GM18517 (cell line): ENCODE results near the gene ARL3.
"Not testable (repeated sequence)": the region's sequence is repeated elsewhere in the genome, so short reads cannot be mapped to it uniquely, and the experiment has no call there.

Experiments used
- ATAC-seq: cut with Tn5 transposase; IDR thresholded peaks from one replicate; pipeline ENCODE4 v1.9.1; 2021; ENCODE audit warnings: mild to moderate bottlenecking, moderate library complexity; ENCODE audit not compliant: unreplicated experiment

The ARL3 gene, protein sequence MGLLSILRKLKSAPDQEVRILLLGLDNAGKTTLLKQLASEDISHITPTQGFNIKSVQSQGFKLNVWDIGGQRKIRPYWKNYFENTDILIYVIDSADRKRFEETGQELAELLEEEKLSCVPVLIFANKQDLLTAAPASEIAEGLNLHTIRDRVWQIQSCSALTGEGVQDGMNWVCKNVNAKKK

GRCh38 chr10:102713814-102714620 lies at the start of gene ARL3:
ARL3 (minus strand) TSS chr10:102714397; CDS start chr10:102714275, 122 bp downstream.
- peak; percentile 68 for ATAC-seq

- ATAC-seq = no peak
Observed at GRCh38 chr10:102763037-102763607, 48.9 kb upstream of the ARL3 start.

- no peak for ATAC-seq
Observed at GRCh38 chr10:102762401-102763015, 48.3 kb upstream of the ARL3 start.

DNA sequence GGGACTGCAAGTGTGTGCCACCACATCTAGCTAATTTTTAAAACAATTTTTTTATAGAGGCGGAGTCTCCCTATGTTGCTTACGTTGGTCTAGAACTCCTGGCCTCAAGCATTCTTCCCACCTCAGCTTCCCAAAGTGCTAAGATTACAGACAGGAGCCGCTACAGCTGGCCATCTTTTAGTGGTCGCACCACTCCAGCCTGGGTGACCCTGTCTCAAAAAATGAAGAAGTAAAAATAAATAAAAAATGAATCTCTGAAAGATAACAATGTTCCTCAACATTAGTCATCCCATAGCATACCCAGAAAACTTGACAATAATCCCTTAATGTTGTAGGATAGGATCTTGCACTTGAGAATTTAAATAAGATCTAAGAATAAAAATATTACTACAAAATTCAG lies 47.8 kb upstream of the ARL3 start:
- no peak for ATAC-seq

- ATAC-seq = no peak
Observed at GRCh38 chr10:102759497-102760210, 45.5 kb upstream of the ARL3 start.

GRCh38 chr10:102758933-102759262 lies 44.7 kb upstream of the ARL3 start:
- not testable (repeated sequence) for ATAC-seq

DNA sequence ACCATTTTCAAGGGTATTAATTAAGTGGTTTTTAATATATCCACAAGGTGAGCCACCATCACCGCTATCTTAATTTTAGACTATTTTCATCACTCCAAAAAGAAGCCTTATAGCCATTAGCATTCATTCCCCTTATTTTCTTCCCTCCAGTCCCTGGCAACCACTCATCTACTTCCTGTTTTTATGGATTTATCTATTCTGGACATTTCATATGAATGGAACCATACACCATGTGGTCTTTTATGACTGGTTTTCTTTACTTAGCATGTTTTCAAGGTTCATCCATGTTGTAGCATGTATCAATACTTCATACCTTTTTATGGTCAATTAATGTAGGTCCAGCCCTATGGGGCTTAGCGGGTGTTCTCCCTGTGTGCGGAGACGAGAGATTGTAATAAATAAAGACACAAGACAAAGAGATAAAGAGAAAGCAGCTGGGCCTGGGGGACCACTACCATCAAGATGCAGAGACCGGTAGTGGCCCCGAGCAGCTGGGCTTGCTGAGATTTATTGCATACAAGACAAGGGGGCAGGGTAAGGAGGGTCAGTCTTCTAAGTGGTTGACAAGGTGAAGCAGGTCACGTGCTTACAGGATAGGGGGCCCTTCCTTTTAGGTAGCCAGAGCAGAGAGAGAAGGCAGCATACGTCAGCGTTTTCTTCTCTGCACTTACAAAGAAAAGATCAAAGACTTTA lies 44.2 kb upstream of the ARL3 start:
- ATAC-seq = no peak

DNA sequence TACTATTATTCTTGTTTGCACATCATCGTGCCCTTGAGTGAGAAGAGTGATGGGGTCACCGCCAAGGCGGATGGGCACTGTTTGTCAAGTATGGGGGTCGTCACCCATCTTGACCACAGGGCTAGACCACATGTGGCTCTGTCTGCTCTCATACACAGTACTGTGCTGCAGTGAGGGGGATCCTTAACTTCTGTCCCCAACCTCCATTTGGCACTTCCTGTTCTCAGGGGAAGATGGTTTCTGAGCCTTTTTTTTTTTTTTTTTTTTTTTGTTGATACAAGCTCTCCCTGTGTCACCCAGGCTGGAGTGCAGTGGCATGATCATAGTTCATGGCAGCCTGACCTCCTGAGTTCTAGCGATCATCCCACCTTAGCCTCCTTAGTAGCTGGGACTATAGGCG lies 43.1 kb upstream of the ARL3 start:
- ATAC-seq = no peak

DNA sequence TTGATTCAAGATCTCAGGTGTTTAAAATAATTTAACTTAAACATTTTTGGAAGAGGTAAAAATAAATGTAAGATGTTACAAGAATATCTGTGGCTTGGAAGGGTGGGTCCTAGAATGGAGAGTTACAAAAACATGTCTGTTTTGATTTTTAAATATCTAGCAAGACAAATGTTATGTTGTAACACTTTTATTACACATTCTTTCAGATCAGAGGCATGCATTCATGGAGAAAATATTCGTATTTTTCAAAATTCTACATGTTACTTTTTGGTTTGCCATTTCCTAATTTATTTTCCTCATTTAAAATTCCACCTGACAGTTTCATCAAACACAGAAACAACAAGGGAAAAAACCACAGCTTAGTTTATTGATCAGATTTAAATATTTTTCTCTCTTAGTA lies 39.5 kb upstream of the ARL3 start:
- no peak for ATAC-seq

- no peak for ATAC-seq
Observed at GRCh38 chr10:102752934-102753664, 38.9 kb upstream of the ARL3 start.

DNA sequence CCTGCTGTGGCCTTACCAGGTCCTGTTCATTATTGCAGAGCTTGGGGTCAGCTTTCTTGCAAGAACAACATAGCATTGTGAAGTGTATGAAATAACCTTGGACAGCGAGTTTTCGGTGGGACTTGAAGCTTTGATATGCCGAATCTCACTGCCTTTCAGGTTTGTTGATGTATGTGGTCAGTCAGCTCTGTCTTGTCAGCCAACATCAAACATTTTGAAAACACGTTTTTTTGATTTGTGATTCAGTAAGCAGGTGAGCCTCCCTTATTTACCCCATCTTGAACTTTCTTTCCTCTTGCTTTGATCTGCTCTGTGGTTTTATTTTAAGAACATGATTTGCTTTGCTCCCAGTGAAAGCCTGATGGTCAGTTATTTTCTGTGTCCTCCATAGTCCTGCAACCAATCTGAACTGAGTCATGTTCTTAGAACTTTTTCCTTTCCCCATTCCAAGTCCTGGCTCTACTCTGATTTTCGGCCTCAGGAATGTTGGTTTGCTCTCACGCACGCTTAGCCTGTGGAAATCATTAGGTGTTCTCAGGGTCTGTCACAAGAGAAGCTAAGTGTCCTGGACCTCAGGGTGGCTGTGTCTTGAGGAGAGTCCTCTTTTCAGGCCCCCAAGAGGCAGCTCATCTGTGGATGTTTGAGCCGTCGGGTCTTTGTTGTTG lies 38.2 kb upstream of the ARL3 start:
- ATAC-seq = no peak

DNA sequence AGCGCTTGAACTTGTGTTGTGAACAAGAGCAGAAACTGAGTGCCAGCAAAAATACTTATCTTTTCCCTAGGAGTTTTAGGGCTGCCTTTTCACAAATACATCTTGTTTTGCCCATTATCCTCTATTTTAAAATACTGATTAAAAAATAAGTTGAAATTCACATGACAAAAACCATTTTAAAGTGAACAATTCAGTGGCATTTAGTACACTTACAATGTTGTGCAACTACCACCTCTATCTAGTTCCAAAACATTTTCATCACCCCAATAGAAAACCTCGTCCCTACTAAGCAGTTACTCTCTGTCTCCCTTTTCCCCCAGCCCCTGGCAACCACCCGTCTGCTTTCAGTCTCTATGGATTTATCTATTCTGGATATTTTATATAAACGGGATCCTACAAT lies 31.0 kb upstream of the ARL3 start:
- ATAC-seq = no peak

DNA sequence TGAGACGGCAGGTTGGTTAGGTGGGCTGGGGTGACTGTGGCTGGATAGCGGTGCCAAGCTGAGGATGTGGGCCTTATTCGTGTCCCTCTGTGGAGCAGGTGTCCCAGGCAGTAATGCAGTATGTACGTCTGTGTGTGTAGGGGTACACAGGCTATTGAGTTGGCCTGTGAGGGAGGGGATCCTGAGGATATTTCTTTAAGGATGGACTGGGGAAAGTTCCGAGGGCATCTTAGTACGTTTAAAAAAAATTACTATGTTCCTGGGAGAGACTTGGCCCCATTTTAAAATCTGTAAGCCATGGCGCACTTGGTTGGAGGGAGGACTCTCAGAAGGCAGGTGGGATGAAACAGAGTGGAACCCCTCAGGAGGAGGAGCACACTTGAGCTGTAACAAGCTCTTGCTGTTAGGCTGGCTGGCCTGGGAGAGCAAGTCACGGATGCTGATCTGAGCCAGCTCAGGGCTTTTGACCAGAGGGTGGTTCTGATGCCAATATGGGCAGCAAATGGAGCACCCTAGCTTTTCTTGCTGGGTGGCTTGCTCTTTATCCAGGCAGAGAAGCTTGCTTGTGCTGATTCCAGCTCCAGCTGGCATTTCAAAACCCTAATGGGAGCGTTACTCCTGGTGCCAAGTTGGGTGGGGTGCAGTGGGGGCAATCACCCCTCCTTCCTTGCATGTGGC lies 30.3 kb upstream of the ARL3 start:
- no peak for ATAC-seq

DNA sequence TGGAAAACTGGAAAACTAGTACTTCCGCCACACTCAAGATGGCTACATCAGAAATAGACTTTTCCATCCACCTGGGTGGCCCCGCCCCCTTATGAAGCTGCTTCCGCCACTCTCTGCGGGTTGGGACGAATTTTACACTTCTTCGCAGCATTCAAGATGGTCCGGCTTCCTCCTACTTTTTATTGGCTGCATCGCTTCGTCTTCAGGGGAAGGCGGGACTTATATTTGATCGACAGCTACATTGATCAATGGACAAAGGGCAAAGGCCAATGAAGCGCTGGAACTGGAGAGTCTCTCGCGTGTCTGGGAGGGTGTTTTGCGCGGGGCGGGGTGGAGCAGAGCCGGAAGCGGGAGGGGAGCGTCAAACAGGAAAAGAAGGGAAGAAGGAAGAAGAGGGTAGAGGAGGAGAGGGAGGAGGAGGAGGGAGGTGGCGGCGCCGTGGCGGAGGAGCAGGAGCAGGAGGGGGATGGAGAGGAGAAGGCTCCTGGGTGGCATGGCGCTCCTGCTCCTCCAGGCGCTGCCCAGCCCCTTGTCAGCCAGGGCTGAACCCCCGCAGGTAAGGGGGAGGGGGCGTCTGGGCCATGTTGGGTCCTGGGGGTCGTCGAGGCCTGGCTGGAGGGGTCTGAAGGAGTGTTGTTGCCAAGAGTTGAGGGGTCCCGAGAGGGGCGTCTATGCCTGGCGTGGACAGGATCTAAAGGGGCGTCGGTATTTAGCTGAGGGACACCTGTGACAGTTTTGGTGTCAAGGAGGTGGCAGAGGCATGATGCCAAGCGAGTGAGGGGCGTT lies 29.6 kb upstream of the ARL3 start, which contains the start of gene WBP1L:
WBP1L (plus strand) TSS at position 361 of the 786 bp plus-strand sequence; CDS start at position 467, 106 bp downstream.
- peak; percentile 96 for ATAC-seq

DNA sequence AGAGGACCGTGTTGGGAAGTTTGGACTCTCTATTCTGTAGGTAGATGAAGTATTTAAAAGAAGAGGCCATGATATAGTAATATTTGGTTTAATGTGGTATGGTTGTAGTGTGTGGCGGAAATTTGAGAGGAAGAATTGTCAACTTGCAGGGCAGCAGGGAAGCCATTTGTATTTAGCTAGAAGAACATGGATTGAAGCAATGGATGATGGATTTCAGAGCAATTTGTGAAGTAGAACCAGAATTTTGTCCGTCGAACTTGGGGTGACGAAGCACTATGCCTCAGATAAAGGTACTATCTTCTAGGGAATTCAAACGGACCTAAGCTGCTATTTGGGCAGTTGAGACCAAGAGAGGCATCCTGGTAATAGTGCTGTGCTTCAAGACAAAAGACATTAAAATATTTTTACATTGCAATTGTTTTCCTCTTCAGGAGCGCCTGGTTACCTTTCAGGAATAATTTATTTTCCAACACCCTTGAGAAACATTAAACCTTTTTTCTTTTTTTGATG lies 28.9 kb upstream of the ARL3 start:
- ATAC-seq = peak; percentile 4

DNA sequence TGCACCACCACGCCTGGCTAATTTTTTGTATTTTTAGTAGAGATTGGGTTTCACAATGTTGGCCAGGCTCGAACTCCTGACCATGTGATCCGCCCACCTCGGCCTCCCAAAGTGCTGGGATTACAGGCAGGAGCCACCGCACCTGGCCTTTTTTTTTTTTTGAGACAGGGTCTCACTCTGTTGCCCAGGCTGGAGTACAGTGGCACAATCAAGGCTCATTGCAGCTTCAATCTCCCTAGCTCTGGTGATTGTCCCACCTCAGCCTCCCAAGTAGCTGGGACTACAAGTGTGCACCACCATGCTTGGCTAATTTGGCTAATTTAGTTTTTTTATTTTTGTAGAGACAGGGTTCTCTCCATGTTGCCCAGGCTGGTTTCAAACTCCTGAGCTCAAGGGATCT lies 28.1 kb upstream of the ARL3 start:
- ATAC-seq = not testable (repeated sequence)

DNA sequence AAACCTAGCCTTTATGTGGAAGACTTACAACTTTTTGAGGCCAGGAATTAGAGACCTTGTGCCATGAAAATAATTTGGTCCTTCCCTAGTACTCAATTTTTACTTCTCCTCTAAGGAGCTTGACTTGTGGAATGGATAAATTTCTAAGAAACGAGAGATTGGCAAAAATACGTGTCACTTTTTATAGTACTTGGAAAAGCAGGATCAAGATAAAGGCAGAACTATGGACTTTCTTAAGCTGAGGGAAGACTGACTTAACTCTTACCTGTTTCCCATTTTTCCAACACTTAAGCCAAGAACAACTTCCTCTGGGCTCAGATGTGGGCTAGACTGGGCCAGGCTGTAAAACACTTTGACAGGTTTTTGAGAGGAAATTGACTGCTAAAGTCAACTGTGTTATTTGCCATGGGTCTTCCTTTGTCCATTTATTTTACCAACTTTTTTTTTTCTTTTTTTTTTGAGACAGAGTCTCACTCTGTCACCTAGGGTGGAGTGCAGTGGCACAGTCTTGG lies 27.6 kb upstream of the ARL3 start:
- ATAC-seq = no peak

DNA sequence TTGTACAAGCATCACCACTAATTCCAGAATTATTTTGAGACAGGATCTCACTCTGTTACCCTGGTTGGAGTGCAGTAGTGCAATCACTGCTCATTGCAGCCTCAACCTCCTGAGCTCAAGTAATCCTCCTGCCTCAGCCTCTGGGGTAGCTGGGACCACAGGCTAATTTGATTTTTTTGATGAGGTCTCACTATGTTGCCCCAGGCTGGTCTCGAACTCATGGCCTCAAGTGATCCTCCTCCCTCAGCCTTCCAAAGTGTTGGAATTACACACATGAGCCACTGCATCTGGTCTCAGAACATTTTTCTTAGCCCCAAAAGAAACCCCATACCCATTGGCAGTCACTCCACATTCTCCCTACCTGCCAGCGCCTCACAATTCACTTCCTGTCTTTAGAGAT lies 26.0 kb upstream of the ARL3 start:
- no peak for ATAC-seq
